A549 (cell line): Measurements from ENCODE around the gene DDX56.

Experiments used
- CBX8 ChIP-seq: fragments of 200-600 bp; sonication (generic); IDR thresholded peaks from 2 replicates; pipeline ENCODE4 v1.6.1; 2016
- ESRRA ChIP-seq: fragments of 150-350 bp; IDR thresholded peaks from 2 replicates; pipeline ENCODE4 v1.6.1; 2014; ENCODE audit warnings: mild to moderate bottlenecking, low read length, borderline replicate concordance
- MAFK ChIP-seq: fragments of 450-650 bp; IDR thresholded peaks from 2 replicates; pipeline ENCODE4 v1.6.1; 2014; ENCODE audit not compliant: partially characterized antibody
- PHF8 ChIP-seq: fragments of 200-600 bp; sonication (generic); IDR thresholded peaks from 2 replicates; pipeline ENCODE4 v1.6.1; 2016; ENCODE audit warnings: low read depth, mild to moderate bottlenecking, antibody characterized with exemption, moderate library complexity, borderline replicate concordance
- POLR2A ChIP-seq: IDR thresholded peaks from 2 replicates; pipeline ENCODE4 v1.6.1; 2012; ENCODE audit warnings: mild to moderate bottlenecking, low read length
- RAD21 ChIP-seq, 2 experiments: fragments of >200 bp in 1 of 2; sonication (Bioruptor Twin) in 1 of 2; formaldehyde crosslinking in 1 of 2; IDR thresholded peaks in 1 of 2; conservative IDR thresholded peaks in 1 of 2; 2 replicates in 1 of 2; 3 replicates in 1 of 2; pipeline ENCODE4 v1.6.1; 2012 to 2018; ENCODE audit warnings: inconsistent platforms in 1 of 2
- ZFP36 ChIP-seq: fragments of 450-650 bp; IDR thresholded peaks from 2 replicates; pipeline ENCODE4 v1.6.1; 2014; ENCODE audit warnings: borderline replicate concordance; ENCODE audit not compliant: partially characterized antibody
- TF ChIP-seq, protein P1 (sequence below): IDR thresholded peaks from 2 replicates; pipeline ENCODE4 v1.6.1; 2012; ENCODE audit warnings: low read depth, borderline replicate concordance
- TF ChIP-seq, protein P2 (sequence below): fragments of >200 bp; sonication (Bioruptor Twin); formaldehyde crosslinking; IDR thresholded peaks from 3 replicates; pipeline ENCODE4 v1.5.1; 2016
- TF ChIP-seq, protein P3 (sequence below): fragments of 250-450 bp; sonication (Bioruptor Pico); IDR thresholded peaks from 2 replicates; pipeline ENCODE4 v1.5.0; 2020; ENCODE audit warnings: low read depth, mild to moderate bottlenecking, moderate library complexity

DNA sequence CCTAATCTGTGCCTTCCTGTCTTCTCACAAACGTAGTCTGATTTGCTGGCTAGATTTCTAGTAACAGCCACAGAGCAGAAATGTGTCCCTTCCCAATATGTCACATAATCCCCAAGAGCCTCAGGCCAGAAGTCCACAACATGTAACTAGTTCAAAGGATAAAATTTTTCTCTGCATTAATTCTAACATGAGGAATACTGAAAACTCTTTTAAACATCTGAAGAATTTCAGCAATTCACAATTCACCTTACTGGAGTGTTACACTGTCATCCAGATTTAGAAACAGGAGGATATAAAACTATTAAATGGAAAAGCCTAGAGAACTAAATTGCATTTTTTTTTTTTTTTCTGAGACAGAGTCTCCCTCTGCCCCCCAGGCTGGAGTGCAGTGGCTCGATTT lies 2.5 kb upstream of the DDX56 start:
- TF ChIP-seq MAFK (no peak), ZFP36 (no peak), RAD21 (conservative IDR thresholded peaks at IDR 0.05 in 1 of 2, IDR thresholded peaks at IDR 0.05 in 1 of 2) (no peak), POLR2A (no peak), CBX8 (no peak), ESRRA (no peak), PHF8 (no peak)
- TF ChIP-seq, protein P1, sequence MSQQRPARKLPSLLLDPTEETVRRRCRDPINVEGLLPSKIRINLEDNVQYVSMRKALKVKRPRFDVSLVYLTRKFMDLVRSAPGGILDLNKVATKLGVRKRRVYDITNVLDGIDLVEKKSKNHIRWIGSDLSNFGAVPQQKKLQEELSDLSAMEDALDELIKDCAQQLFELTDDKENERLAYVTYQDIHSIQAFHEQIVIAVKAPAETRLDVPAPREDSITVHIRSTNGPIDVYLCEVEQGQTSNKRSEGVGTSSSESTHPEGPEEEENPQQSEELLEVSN, result no peak
- TF ChIP-seq, protein P2, sequence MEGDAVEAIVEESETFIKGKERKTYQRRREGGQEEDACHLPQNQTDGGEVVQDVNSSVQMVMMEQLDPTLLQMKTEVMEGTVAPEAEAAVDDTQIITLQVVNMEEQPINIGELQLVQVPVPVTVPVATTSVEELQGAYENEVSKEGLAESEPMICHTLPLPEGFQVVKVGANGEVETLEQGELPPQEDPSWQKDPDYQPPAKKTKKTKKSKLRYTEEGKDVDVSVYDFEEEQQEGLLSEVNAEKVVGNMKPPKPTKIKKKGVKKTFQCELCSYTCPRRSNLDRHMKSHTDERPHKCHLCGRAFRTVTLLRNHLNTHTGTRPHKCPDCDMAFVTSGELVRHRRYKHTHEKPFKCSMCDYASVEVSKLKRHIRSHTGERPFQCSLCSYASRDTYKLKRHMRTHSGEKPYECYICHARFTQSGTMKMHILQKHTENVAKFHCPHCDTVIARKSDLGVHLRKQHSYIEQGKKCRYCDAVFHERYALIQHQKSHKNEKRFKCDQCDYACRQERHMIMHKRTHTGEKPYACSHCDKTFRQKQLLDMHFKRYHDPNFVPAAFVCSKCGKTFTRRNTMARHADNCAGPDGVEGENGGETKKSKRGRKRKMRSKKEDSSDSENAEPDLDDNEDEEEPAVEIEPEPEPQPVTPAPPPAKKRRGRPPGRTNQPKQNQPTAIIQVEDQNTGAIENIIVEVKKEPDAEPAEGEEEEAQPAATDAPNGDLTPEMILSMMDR, result no peak
- TF ChIP-seq, protein P3, sequence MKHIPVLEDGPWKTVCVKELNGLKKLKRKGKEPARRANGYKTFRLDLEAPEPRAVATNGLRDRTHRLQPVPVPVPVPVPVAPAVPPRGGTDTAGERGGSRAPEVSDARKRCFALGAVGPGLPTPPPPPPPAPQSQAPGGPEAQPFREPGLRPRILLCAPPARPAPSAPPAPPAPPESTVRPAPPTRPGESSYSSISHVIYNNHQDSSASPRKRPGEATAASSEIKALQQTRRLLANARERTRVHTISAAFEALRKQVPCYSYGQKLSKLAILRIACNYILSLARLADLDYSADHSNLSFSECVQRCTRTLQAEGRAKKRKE (CRISPR knock-in tag), result no peak
